WI38 (cell line): Measurements from ENCODE around the gene PIK3CA.

Experiments used
- H3K4me3 ChIP-seq: 2 replicates; pipeline ENCODE4 v1.5.1; 2011; ENCODE audit warnings: low read depth, mild to moderate bottlenecking, control low read depth, low read length
- CTCF ChIP-seq: IDR thresholded peaks from 2 replicates; pipeline ENCODE4 v1.5.1; 2012; ENCODE audit warnings: low read depth, mild to moderate bottlenecking, control low read depth, low read length

Gene PIK3CA

GRCh38 chr3:179148616-179149405 lies 654 bp downstream of the PIK3CA start:
- no peak for TF ChIP-seq CTCF
- H3K4me3 ChIP-seq: peak overlapping the region; percentile 90

GRCh38 chr3:179149406-179149867 lies 1.3 kb downstream of the PIK3CA start:
- H3K4me3 ChIP-seq: peak overlapping the region; percentile 90
- no peak for TF ChIP-seq CTCF

GRCh38 chr3:179149951-179150350 lies 1.8 kb downstream of the PIK3CA start:
- TF ChIP-seq CTCF: no peak
- peak overlapping the region; percentile 90 for H3K4me3 ChIP-seq

GRCh38 chr3:179150610-179151009 lies 2.5 kb downstream of the PIK3CA start:
- no peak overlapping the region for H3K4me3 ChIP-seq
- TF ChIP-seq CTCF: no peak

- no peak overlapping the region for H3K4me3 ChIP-seq
- TF ChIP-seq CTCF: no peak
Observed at GRCh38 chr3:179151474-179151873, 3.3 kb downstream of the PIK3CA start.

- no peak overlapping the region for H3K4me3 ChIP-seq
- no peak for TF ChIP-seq CTCF
Observed at GRCh38 chr3:179156170-179156569, 8.0 kb downstream of the PIK3CA start.

GRCh38 chr3:179156775-179157174 lies 8.6 kb downstream of the PIK3CA start:
- H3K4me3 ChIP-seq: no peak overlapping the region
- no peak for TF ChIP-seq CTCF
